Fibroblast of skin of back (primary cell): ENCODE measurements around the gene P2RX6.

Experiments
- DNase-seq: peaks from one replicate; pipeline ENCODE4 v3.0.0-alpha.2; 2013

Gene P2RX6

GRCh38 chr22:20979940-20980453, 35.0 kb upstream of the P2RX6 start:
- no peak for DNase-seq

GRCh38 chr22:20980523-20980922, 34.4 kb upstream of the P2RX6 start:
- DNase-seq: no peak

- DNase-seq: no peak
These were observed 33.8 kb upstream of the P2RX6 start for GRCh38 chr22:20980938-20981722.

GRCh38 chr22:20981787-20982562, 33.0 kb upstream of the P2RX6 start, which contains the start of gene LZTR1:
Gene LZTR1, plus strand, starts transcription at chr22:20982297. Its CDS starts 75 bp downstream, at chr22:20982372.
- DNase-seq: peak; percentile 83

GRCh38 chr22:20982563-20982882, 32.4 kb upstream of the P2RX6 start:
- no peak for DNase-seq

- DNase-seq: no peak
These were observed 31.7 kb upstream of the P2RX6 start for GRCh38 chr22:20983081-20983771.

- no peak for DNase-seq
These were observed 29.2 kb upstream of the P2RX6 start for GRCh38 chr22:20985720-20986119.

GRCh38 chr22:20986365-20986764, 28.6 kb upstream of the P2RX6 start:
- no peak for DNase-seq

GRCh38 chr22:20987375-20987774, 27.6 kb upstream of the P2RX6 start:
- no peak for DNase-seq

GRCh38 chr22:20988573-20989322, 26.2 kb upstream of the P2RX6 start:
- DNase-seq: no peak

GRCh38 chr22:20989323-20990138, 25.4 kb upstream of the P2RX6 start:
- DNase-seq: no peak

GRCh38 chr22:20990184-20991180, 24.5 kb upstream of the P2RX6 start:
- no peak for DNase-seq

- no peak for DNase-seq
These were observed 23.5 kb upstream of the P2RX6 start for GRCh38 chr22:20991252-20992055.

GRCh38 chr22:20992056-20992442, 22.9 kb upstream of the P2RX6 start:
- no peak for DNase-seq

GRCh38 chr22:20992456-20993303, 22.3 kb upstream of the P2RX6 start:
- DNase-seq: no peak

- DNase-seq: no peak
These were observed 21.4 kb upstream of the P2RX6 start for GRCh38 chr22:20993304-20994127.

GRCh38 chr22:20994128-20994901, 20.6 kb upstream of the P2RX6 start:
- DNase-seq: no peak
